Measurements from ENCODE around the gene CYP2R1.
"Not testable (repeated sequence)": the region's sequence is repeated elsewhere in the genome, so short reads cannot be mapped to it uniquely, and the experiment has no call there.

The CYP2R1 gene

GRCh38 chr11:14891143-14892035 is 642 bp downstream of the CYP2R1 start:
- DNase-seq (ENCODE audit: low read depth), result peak; percentile 65

GRCh38 chr11:14886513-14886912 is 5.5 kb downstream of the CYP2R1 start:
- DNase-seq (ENCODE audit: low read depth), result no peak

- DNase-seq (ENCODE audit: low read depth), result no peak
Observed at GRCh38 chr11:14884667-14885273, 7.3 kb downstream of the CYP2R1 start.

- DNase-seq (ENCODE audit: low read depth), result not testable (repeated sequence)
Observed at GRCh38 chr11:14883683-14884082, 8.3 kb downstream of the CYP2R1 start.

- no peak for DNase-seq (ENCODE audit: low read depth)
Observed at GRCh38 chr11:14882196-14882595, 9.8 kb downstream of the CYP2R1 start.

- no peak for DNase-seq (ENCODE audit: low read depth)
Observed at GRCh38 chr11:14881576-14882193, 10.3 kb downstream of the CYP2R1 start.

GRCh38 chr11:14875163-14875562 is 16.9 kb downstream of the CYP2R1 start:
- DNase-seq (ENCODE audit: low read depth), result no peak

GRCh38 chr11:14873632-14874031 is 18.4 kb downstream of the CYP2R1 start:
- no peak for DNase-seq (ENCODE audit: low read depth)

GRCh38 chr11:14872032-14872431 is 20.0 kb downstream of the CYP2R1 start:
- DNase-seq (ENCODE audit: low read depth), result no peak

- not testable (repeated sequence) for DNase-seq (ENCODE audit: low read depth)
Observed at GRCh38 chr11:14863775-14864174, 28.3 kb downstream of the CYP2R1 start.

GRCh38 chr11:14861680-14862079 is 30.4 kb downstream of the CYP2R1 start:
- DNase-seq (ENCODE audit: low read depth), result no peak

GRCh38 chr11:14860511-14860910 is 31.5 kb downstream of the CYP2R1 start:
- DNase-seq (ENCODE audit: low read depth), result no peak

GRCh38 chr11:14858404-14858803 is 33.6 kb downstream of the CYP2R1 start:
- no peak for DNase-seq (ENCODE audit: low read depth)

GRCh38 chr11:14857621-14858020 is 34.4 kb downstream of the CYP2R1 start:
- DNase-seq (ENCODE audit: low read depth), result no peak

GRCh38 chr11:14855890-14856289 is 36.1 kb downstream of the CYP2R1 start:
- no peak for DNase-seq (ENCODE audit: low read depth)

- DNase-seq (ENCODE audit: low read depth), result no peak
Observed at GRCh38 chr11:14854057-14854456, 38.0 kb downstream of the CYP2R1 start.

- no peak for DNase-seq (ENCODE audit: low read depth)
Observed at GRCh38 chr11:14852571-14853177, 39.4 kb downstream of the CYP2R1 start.

- DNase-seq (ENCODE audit: low read depth), result no peak
Observed at GRCh38 chr11:14842002-14842401, 50.0 kb downstream of the CYP2R1 start.

- no peak for DNase-seq (ENCODE audit: low read depth)
Observed at GRCh38 chr11:14835496-14836492, 56.2 kb downstream of the CYP2R1 start.
